Smooth muscle cell (in vitro differentiated cells): Measurements from ENCODE around the gene ZG16. TPM values are rescaled to one million over a fixed set of nuclear protein-coding genes. Genes with fewer than 3 reads are reported as not detected.
A peak's percentile ranks its signal among the peaks of the same experiment; 100 is the strongest.

Experiments used
- DNase-seq: peaks from one replicate; lab custom pipeline; 2025; ENCODE audit not compliant: unreplicated experiment; lab: John Stamatoyannopoulos, UW
- H2AFZ ChIP-seq: fragments of 200-600 bp; sonication (generic); 2 replicates; pipeline ENCODE4 v1.6.0; 2016; ENCODE audit warnings: antibody characterized with exemption, low read depth, mild to moderate bottlenecking
- H3F3A ChIP-seq: fragments of 200-600 bp; sonication (generic); 2 replicates; pipeline ENCODE4 v1.6.0; 2017; ENCODE audit warnings: antibody characterized with exemption, low read depth
- H3K27ac ChIP-seq: fragments of 200-600 bp; sonication (generic); 2 replicates; pipeline ENCODE4 v1.5.1; 2016; ENCODE audit warnings: low read depth, mild to moderate bottlenecking
- H3K27me3 ChIP-seq: fragments of 200-600 bp; sonication (generic); 2 replicates; pipeline ENCODE4 v1.6.1; 2016; ENCODE audit warnings: low read depth, mild to moderate bottlenecking
- H3K36me3 ChIP-seq: fragments of 200-600 bp; sonication (generic); 2 replicates; pipeline ENCODE4 v1.5.1; 2016; ENCODE audit warnings: low read depth
- H3K4me1 ChIP-seq: fragments of 200-600 bp; sonication (generic); 2 replicates; pipeline ENCODE4 v1.5.1; 2016; ENCODE audit warnings: low read depth
- H3K4me2 ChIP-seq: fragments of 200-600 bp; sonication (generic); 2 replicates; pipeline ENCODE4 v1.6.0; 2016; ENCODE audit warnings: mild to moderate bottlenecking
- H3K4me3 ChIP-seq: fragments of 200-600 bp; sonication (generic); 2 replicates; pipeline ENCODE4 v1.5.1; 2016; ENCODE audit warnings: mild to moderate bottlenecking
- H3K79me2 ChIP-seq: fragments of 200-600 bp; sonication (generic); 2 replicates; pipeline ENCODE4 v1.6.0; 2016; ENCODE audit warnings: low read depth, mild to moderate bottlenecking
- H3K9ac ChIP-seq: fragments of 200-600 bp; sonication (generic); 2 replicates; pipeline ENCODE4 v1.6.0; 2016; ENCODE audit warnings: low read depth
- H3K9me3 ChIP-seq: fragments of 200-600 bp; sonication (generic); replicated peaks from 2 replicates; pipeline ENCODE4 v1.5.1; 2016; ENCODE audit warnings: low read depth
- H4K20me1 ChIP-seq: fragments of 200-600 bp; sonication (generic); 2 replicates; pipeline ENCODE4 v1.6.0; 2016; ENCODE audit warnings: low read depth
- WGBS: methylation state at CpG from one replicate; pipeline ENCODE4 v1.1.7; 2016; ENCODE audit warnings: low lambda C conversion rate; 5-methylcytosine and 5-hydroxymethylcytosine counted together
- polyA plus RNA-seq: library from polyadenylated mRNA; unstranded; fragments of >200 nt; fragmentation: Nextera tagmentation; extraction: Ambion mirVana; gene quantifications from 2 replicates; pipeline ENCODE4 v1.2.1, GENCODE V29; 2016
- total RNA-seq: library from RNA; depleted of rRNA; stranded (reverse); fragments of >200 nt; gene quantifications from 2 replicates; pipeline ENCODE4 v1.2.3, GENCODE V29; 2014
- TF ChIP-seq, protein P1 (sequence below): fragments of 200-600 bp; sonication (generic); IDR thresholded peaks from 2 replicates; pipeline ENCODE4 v1.5.1; 2017; ENCODE audit warnings: borderline replicate concordance, mild to moderate bottlenecking, antibody characterized with exemption; ENCODE audit not compliant: insufficient read depth, poor library complexity, severe bottlenecking

Gene ZG16
- total and polyA plus RNA-seq, 2 experiments from 2014 or later, result not detected

GRCh38 chr16:29815032-29815721 is 37.1 kb downstream of the ZG16 start:
- no peaks in the 10 kb centered on the region for H3K9me3 ChIP-seq
- H3K9ac ChIP-seq, result peak overlapping the region; percentile 52
- TF ChIP-seq, protein P1, sequence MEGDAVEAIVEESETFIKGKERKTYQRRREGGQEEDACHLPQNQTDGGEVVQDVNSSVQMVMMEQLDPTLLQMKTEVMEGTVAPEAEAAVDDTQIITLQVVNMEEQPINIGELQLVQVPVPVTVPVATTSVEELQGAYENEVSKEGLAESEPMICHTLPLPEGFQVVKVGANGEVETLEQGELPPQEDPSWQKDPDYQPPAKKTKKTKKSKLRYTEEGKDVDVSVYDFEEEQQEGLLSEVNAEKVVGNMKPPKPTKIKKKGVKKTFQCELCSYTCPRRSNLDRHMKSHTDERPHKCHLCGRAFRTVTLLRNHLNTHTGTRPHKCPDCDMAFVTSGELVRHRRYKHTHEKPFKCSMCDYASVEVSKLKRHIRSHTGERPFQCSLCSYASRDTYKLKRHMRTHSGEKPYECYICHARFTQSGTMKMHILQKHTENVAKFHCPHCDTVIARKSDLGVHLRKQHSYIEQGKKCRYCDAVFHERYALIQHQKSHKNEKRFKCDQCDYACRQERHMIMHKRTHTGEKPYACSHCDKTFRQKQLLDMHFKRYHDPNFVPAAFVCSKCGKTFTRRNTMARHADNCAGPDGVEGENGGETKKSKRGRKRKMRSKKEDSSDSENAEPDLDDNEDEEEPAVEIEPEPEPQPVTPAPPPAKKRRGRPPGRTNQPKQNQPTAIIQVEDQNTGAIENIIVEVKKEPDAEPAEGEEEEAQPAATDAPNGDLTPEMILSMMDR, result no peak
- 9% methylated on average over 38 of the region's 39 CpGs for WGBS
- DNase-seq, result no peak
- peak overlapping the region; percentile 90 for H3K4me2 ChIP-seq
- peaks cover 38% of the 10 kb centered on the region for H3K4me1 ChIP-seq
- H3K36me3 ChIP-seq, result no peaks in the 10 kb centered on the region
- peak overlapping the region; percentile 54 for H2AFZ ChIP-seq
- peaks cover 24% of the 10 kb centered on the region for H3F3A ChIP-seq
- H4K20me1 ChIP-seq, result peaks cover 7% of the 10 kb centered on the region
- peak overlapping the region; percentile 74 for H3K4me3 ChIP-seq
- no peaks in the 10 kb centered on the region for H3K27me3 ChIP-seq
- peak overlapping the region; percentile 78 for H3K27ac ChIP-seq
- peaks cover 40% of the 10 kb centered on the region for H3K79me2 ChIP-seq

- DNase-seq, result peak; percentile 96
- Histone ChIP-seq H3K79me2 (peaks cover 49% of the 10 kb centered on the region), H3F3A (peaks cover 17% of the 10 kb centered on the region), H3K27ac (peak within 1 kb of the TSS; percentile 78), H3K27me3 (no peaks in the 10 kb centered on the region), H3K4me1 (peaks cover 29% of the 10 kb centered on the region), H3K4me3 (peak within 1 kb of the TSS; percentile 74), H3K9ac (peak within 1 kb of the TSS; percentile 56), H3K9me3 (no peaks in the 10 kb centered on the region), H3K36me3 (no peaks in the 10 kb centered on the region), H2AFZ (peak within 1 kb of the TSS; percentile 60), H4K20me1 (no peaks in the 10 kb centered on the region), H3K4me2 (peak within 1 kb of the TSS; percentile 90)
- WGBS, result 1% methylated on average over 68 of the region's 70 CpGs
- TF ChIP-seq, protein P1, result peak; percentile 80
Observed at GRCh38 chr16:29815793-29816693, 38.0 kb downstream of the ZG16 start, which contains the start of gene PAGR1. TSS of gene PAGR1 (plus strand) at chr16:29816152. CDS start at chr16:29816526, 374 bp downstream.

- Histone ChIP-seq H4K20me1 (no peaks in the 10 kb centered on the region), H3K9ac (peak overlapping the region; percentile 56), H3K4me1 (peaks cover 36% of the 10 kb centered on the region), H3K9me3 (no peaks in the 10 kb centered on the region), H3K79me2 (peaks cover 51% of the 10 kb centered on the region), H3K4me2 (peak overlapping the region; percentile 90), H2AFZ (no peak overlapping the region), H3F3A (peaks cover 20% of the 10 kb centered on the region), H3K4me3 (peak overlapping the region; percentile 74), H3K27me3 (no peaks in the 10 kb centered on the region), H3K36me3 (no peaks in the 10 kb centered on the region), H3K27ac (peak overlapping the region; percentile 78)
- 3% methylated on average over 36 of the region's 37 CpGs for WGBS
- TF ChIP-seq, protein P1, result no peak
- DNase-seq, result no peak
Observed at GRCh38 chr16:29816694-29817441, 38.8 kb downstream of the ZG16 start.
